Immature natural killer cell (primary cell): ENCODE results near the gene ADARB2. TPM values are rescaled to one million over a fixed set of nuclear protein-coding genes. Genes with fewer than 3 reads are reported as not detected.

Experiments
- DNase-seq, 3 donors: peaks; one replicate each; pipeline ENCODE4 v3.0.0; 2022; ENCODE audit warnings: mixed read lengths in 1 of 3
- H3K27ac Mint-ChIP-seq, 6 donors: one replicate each; pipeline ENCODE4 v1.8.0; 2020; ENCODE audit warnings: mixed read lengths in 6 of 6, mild to moderate bottlenecking in 5 of 6, inconsistent platforms in 4 of 6, moderate library complexity in 3 of 6
- H3K27me3 Mint-ChIP-seq, 3 donors: one replicate each; pipeline ENCODE4 v1.8.0; 2020 to 2021; ENCODE audit warnings: low read depth in 3 of 3, mild to moderate bottlenecking in 3 of 3, mixed read lengths in 3 of 3, moderate library complexity in 3 of 3, inconsistent platforms in 1 of 3
- H3K36me3 Mint-ChIP-seq, 3 donors: one replicate each; pipeline ENCODE4 v1.8.0; 2020; ENCODE audit warnings: mixed read lengths in 3 of 3, inconsistent platforms in 2 of 3, mild to moderate bottlenecking in 2 of 3
- H3K4me1 Mint-ChIP-seq, 2 donors: one replicate each; pipeline ENCODE4 v1.8.0; 2020; ENCODE audit warnings: inconsistent platforms in 2 of 2, mild to moderate bottlenecking in 2 of 2, mixed read lengths in 2 of 2, moderate library complexity in 1 of 2
- H3K4me3 Mint-ChIP-seq, 5 donors: one replicate each; pipeline ENCODE4 v1.8.0; 2020; ENCODE audit warnings: mild to moderate bottlenecking in 5 of 5, mixed read lengths in 5 of 5, inconsistent platforms in 3 of 5, moderate library complexity in 3 of 5
- H3K9me3 Mint-ChIP-seq, 6 donors: one replicate each; pipeline ENCODE4 v1.8.0; 2020; ENCODE audit warnings: mild to moderate bottlenecking in 6 of 6, mixed read lengths in 6 of 6, inconsistent platforms in 4 of 6, moderate library complexity in 3 of 6
- polyA plus RNA-seq, 3 donors: library from polyadenylated mRNA; unstranded; fragments of 300-500 nt; fragmentation: Illumina TruSeq; gene quantifications; one replicate each; pipeline ENCODE4 v1.2.3, GENCODE V29; 2021

ADARB2 gene
- polyA plus RNA-seq, 3 donors from 2014 or later: 0.12 TPM; not detected in 2

- H3K4me1 Mint-ChIP-seq: peaks cover 32 to 54% of the 10 kb centered on the region in 2 donors
Measured at GRCh38 chr10:1130226-1130625, 607.1 kb downstream of the ADARB2 start.

GRCh38 chr10:1128649-1129048 is 608.7 kb downstream of the ADARB2 start:
- Mint-ChIP-seq H3K9me3 (no peaks in the 10 kb centered on the region), H3K27ac (no peak overlapping the region), H3K4me1 (peaks cover 31 to 52% of the 10 kb centered on the region in 2 donors), H3K4me3 (no peak overlapping the region), H3K27me3 (peaks cover 0 to 8% (median 3%) of the 10 kb centered on the region in 3 donors), H3K36me3 (peaks cover 28 to 67% (median 47%) of the 10 kb centered on the region in 3 donors)
- no peak for DNase-seq

More at GRCh38 chr10:1130226-1130625, 607.1 kb downstream of the ADARB2 start:
- H3K4me3 Mint-ChIP-seq: no peak overlapping the region
- no peaks in the 10 kb centered on the region for H3K9me3 Mint-ChIP-seq
- DNase-seq: no peak
- peaks cover 26 to 53% (median 37%) of the 10 kb centered on the region in 3 donors for H3K36me3 Mint-ChIP-seq
- peaks cover 0 to 8% (median 3%) of the 10 kb centered on the region in 3 donors for H3K27me3 Mint-ChIP-seq
- H3K27ac Mint-ChIP-seq: no peak overlapping the region

GRCh38 chr10:1128115-1128514 is 609.2 kb downstream of the ADARB2 start:
- DNase-seq: no peak
- peak overlapping the region in 3 of 6 donors; percentile 40 to 51 (median 49) for H3K27ac Mint-ChIP-seq
- H3K4me3 Mint-ChIP-seq: no peak overlapping the region
- peaks cover 0 to 8% (median 3%) of the 10 kb centered on the region in 3 donors for H3K27me3 Mint-ChIP-seq
- peaks cover 32 to 51% of the 10 kb centered on the region in 2 donors for H3K4me1 Mint-ChIP-seq
- peaks cover 32 to 71% (median 50%) of the 10 kb centered on the region in 3 donors for H3K36me3 Mint-ChIP-seq
- H3K9me3 Mint-ChIP-seq: no peaks in the 10 kb centered on the region

- Mint-ChIP-seq H3K36me3 (peaks cover 31 to 74% (median 50%) of the 10 kb centered on the region in 3 donors), H3K27ac (peak overlapping the region in 2 of 6 donors; percentile 51 to 64)
Measured at GRCh38 chr10:1127629-1128028, 609.7 kb downstream of the ADARB2 start.

More at GRCh38 chr10:1127629-1128028, 609.7 kb downstream of the ADARB2 start:
- H3K9me3 Mint-ChIP-seq: no peaks in the 10 kb centered on the region
- DNase-seq: no peak
- H3K27me3 Mint-ChIP-seq: peaks cover 0 to 6% (median 1%) of the 10 kb centered on the region in 3 donors
- peaks cover 30 to 51% of the 10 kb centered on the region in 2 donors for H3K4me1 Mint-ChIP-seq
- H3K4me3 Mint-ChIP-seq: no peak overlapping the region
